ENCODE results near the gene SRPK2. TPM values are rescaled to one million over a fixed set of nuclear protein-coding genes. Genes with fewer than 3 reads are reported as not detected.

Gene SRPK2
- total and polyA plus RNA-seq, 2 of the 13 experiments (the other 11 are each of a cell fraction or from before 2014, with no cell fraction given): 10.1 to 22.3 TPM

DNA sequence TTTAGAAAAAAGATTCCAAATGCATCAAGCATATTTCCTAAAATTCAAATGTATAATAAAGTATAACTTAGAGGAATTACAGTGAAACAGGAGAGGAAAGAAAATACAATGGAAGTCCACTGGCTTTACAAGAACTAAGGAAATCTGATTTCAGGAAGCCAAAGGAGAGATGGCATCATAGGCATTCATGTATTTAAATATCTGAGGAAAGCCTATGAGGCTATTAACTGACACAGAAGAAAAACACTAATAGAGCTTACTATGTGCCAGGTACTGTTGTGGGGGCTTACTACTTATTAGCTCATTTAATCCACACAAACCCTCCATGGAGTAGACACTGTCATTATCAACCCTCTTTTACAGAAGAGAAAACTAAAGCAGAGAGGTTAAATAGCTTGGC, 92.2 kb downstream of the SRPK2 start (continued):
- TF ChIP-seq, protein P1, sequence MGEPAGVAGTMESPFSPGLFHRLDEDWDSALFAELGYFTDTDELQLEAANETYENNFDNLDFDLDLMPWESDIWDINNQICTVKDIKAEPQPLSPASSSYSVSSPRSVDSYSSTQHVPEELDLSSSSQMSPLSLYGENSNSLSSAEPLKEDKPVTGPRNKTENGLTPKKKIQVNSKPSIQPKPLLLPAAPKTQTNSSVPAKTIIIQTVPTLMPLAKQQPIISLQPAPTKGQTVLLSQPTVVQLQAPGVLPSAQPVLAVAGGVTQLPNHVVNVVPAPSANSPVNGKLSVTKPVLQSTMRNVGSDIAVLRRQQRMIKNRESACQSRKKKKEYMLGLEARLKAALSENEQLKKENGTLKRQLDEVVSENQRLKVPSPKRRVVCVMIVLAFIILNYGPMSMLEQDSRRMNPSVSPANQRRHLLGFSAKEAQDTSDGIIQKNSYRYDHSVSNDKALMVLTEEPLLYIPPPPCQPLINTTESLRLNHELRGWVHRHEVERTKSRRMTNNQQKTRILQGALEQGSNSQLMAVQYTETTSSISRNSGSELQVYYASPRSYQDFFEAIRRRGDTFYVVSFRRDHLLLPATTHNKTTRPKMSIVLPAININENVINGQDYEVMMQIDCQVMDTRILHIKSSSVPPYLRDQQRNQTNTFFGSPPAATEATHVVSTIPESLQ (CRISPR knock-in tag; conservative IDR thresholded peaks at IDR 0.05): no peak
- TF ChIP-seq, protein P2, sequence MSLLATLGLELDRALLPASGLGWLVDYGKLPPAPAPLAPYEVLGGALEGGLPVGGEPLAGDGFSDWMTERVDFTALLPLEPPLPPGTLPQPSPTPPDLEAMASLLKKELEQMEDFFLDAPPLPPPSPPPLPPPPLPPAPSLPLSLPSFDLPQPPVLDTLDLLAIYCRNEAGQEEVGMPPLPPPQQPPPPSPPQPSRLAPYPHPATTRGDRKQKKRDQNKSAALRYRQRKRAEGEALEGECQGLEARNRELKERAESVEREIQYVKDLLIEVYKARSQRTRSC (CRISPR knock-in tag; IDR thresholded peaks at IDR 0.05; ENCODE audit: low read depth): no peak
- TF ChIP-seq EP300 (IDR thresholded peaks at IDR 0.05; ENCODE audit: low read depth in 2 of 2, low read length in 2 of 2): no peak
- TF ChIP-seq EP300 (CRISPR knock-in tag; IDR thresholded peaks at IDR 0.05; ENCODE audit: borderline replicate concordance): no peak
- no peak for TF ChIP-seq ZNF737 (CRISPR knock-in tag; IDR thresholded peaks at IDR 0.05; ENCODE audit: borderline replicate concordance)
- no peak for TF ChIP-seq CREM (IDR thresholded peaks at IDR 0.05)
- TF ChIP-seq CREM (CRISPR knock-in tag; IDR thresholded peaks at IDR 0.05): no peak
- no peak for TF ChIP-seq ZBTB20 (CRISPR knock-in tag; IDR thresholded peaks at IDR 0.05; ENCODE audit: borderline replicate concordance, low read depth)
- no peak for TF ChIP-seq RFXANK (CRISPR knock-in tag; IDR thresholded peaks at IDR 0.05)
- no peak for TF ChIP-seq CBX2 (IDR thresholded peaks at IDR 0.05; ENCODE audit: low read depth, low read length)
- no peak for TF ChIP-seq CBX2 (CRISPR knock-in tag; IDR thresholded peaks at IDR 0.05; ENCODE audit: low read depth)
- TF ChIP-seq, protein P3, sequence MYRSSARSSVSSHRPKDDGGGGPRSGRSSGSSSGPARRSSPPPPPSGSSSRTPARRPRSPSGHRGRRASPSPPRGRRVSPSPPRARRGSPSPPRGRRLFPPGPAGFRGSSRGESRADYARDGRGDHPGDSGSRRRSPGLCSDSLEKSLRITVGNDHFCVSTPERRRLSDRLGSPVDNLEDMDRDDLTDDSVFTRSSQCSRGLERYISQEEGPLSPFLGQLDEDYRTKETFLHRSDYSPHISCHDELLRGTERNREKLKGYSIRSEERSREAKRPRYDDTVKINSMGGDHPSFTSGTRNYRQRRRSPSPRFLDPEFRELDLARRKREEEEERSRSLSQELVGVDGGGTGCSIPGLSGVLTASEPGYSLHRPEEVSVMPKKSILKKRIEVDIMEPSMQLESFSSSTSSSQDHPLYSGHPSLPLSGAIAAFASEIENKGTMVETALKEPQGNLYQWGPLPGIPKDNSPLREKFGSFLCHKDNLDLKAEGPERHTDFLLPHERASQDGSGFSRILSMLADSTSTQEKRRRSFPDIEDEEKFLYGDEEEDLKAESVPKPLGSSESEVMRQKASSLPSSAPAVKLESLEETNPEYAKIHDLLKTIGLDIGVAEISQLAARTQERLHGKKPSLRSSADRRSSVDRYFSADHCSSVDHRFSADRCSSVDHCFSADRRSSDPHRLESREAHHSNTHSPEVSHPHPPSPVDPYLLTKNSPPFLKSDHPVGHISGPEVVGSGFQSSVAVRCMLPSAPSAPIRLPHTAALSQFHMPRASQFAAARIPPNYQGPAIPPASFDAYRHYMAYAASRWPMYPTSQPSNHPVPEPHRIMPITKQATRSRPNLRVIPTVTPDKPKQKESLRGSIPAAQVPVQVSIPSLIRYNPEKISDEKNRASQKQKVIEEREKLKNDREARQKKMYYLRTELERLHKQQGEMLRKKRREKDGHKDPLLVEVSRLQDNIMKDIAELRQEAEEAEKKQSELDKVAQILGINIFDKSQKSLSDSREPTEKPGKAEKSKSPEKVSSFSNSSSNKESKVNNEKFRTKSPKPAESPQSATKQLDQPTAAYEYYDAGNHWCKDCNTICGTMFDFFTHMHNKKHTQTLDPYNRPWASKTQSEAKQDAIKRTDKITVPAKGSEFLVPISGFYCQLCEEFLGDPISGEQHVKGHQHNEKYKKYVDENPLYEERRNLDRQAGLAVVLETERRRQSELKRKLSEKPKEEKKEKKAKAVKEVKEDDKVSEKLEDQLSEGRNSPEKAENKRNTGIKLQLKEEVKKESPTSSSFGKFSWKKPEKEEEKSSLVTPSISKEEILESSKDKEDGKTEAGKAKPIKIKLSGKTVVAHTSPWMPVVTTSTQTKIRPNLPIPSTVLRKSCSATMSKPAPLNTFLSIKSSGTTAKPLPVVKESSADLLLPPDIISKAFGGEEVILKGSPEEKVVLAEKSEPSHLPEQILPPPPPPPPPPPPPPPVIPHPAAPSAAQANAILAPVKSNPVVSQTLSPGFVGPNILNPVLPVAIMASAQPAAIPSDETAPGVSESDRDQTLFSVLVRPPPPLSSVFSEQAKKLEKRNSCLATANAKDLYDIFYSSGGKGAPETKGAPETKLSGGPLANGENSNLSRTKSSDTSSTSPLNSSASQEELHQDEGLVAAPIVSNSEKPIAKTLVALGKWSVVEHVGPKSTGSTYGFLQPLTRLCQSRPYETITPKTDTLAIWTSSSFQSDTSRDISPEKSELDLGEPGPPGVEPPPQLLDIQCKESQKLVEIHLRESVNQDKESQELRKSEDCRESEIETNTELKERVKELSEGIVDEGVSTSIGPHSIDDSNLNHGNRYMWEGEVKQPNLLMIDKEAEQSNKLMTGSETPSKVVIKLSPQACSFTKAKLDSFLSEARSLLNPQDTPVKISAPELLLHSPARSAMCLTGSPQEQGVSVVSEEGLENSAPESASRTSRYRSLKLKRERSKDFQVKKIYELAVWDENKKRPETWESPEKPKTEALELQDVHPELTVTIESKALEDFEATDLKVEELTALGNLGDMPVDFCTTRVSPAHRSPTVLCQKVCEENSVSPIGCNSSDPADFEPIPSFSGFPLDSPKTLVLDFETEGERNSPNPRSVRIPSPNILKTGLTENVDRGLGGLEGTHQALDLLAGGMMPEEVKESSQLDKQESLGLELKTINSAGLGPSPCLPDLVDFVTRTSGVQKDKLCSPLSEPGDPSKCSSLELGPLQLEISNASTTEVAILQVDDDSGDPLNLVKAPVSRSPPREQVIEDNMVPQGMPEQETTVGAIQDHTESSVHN (CRISPR knock-in tag; IDR thresholded peaks at IDR 0.05): no peak
- TF ChIP-seq ZNF546 (CRISPR knock-in tag; conservative IDR thresholded peaks at IDR 0.05): no peak

Data from HepG2 (cell line).